ENCODE measurements around the gene FCHO1. TPM values are rescaled to one million over a fixed set of nuclear protein-coding genes. Genes with fewer than 3 reads are reported as not detected.

FCHO1 gene
- total and polyA plus RNA-seq, 4 experiments from 2014 or later: 6.5 to 113 (median 64.7) TPM

DNA sequence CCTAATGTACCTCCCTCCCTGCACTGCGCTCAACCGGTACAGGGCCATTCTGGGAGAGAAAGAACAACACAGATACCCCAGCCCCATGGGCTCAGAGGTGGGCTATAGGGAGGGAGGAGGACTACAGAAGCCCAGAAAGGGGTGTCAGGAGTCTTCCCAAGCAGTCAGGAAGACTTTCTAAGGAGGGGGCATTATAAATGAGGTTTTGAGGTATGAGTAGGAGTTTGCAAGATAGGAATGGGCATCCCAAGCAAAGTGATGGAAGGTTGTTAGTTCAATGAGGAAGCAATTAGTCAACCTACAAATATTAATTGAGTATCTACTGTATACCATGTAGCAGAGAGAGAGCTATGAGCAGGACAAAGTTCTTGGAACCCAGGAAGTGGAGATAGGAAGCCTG, 37.4 kb downstream of the FCHO1 start:
- H3K36me3 ChIP-seq (ENCODE audit: insufficient read depth, low read length): peaks cover 18% of the 10 kb centered on the region
- no peak overlapping the region for H3K27ac ChIP-seq (ENCODE audit: low read depth, low read length)
- ChIA-PET CTCF (ENCODE audit: partially characterized antibody) (interaction anchor here (1.1 to 1.5 kb wide), 2 partner anchors 15 to 66 kb away, joined by 3 to 7 read pairs; no protein-coding TSS in a partner anchor), POLR2A (ENCODE audit: partially characterized antibody) (interaction anchor here (1.0 kb wide), 1 partner anchor 15 kb away, joined by 4 read pairs; no protein-coding TSS in a partner anchor)
- intact Hi-C loops (cut with micrococcal nuclease): no loop called here
- peaks cover 18 to 33% of the 10 kb centered on the region in 2 donors for H3K36me3 Mint-ChIP-seq
- peaks cover 29% of the 10 kb centered on the region for H3K4me1 ChIP-seq (ENCODE audit: insufficient read depth, low read length)
- DNase-seq: no peak
- H3K4me1 Mint-ChIP-seq: peaks cover 25 to 50% (median 33%) of the 10 kb centered on the region in 4 donors
- H3K27me3 ChIP-seq (ENCODE audit: insufficient read depth, low read length): no peaks in the 10 kb centered on the region
- no peaks in the 10 kb centered on the region for H3K27me3 Mint-ChIP-seq
- H3K9me3 ChIP-seq (ENCODE audit: control insufficient read depth in 1 of 2, low read length in 2 of 2): no peaks in the 10 kb centered on the region
- peak overlapping the region in 5 of 7 donors; percentile 35 to 84 (median 63) for H3K27ac Mint-ChIP-seq
- no peak overlapping the region for H3K4me3 ChIP-seq (ENCODE audit: low read length in 2 of 2)
- peaks cover 0 to 2% (median 0%) of the 10 kb centered on the region in 8 donors for H3K9me3 Mint-ChIP-seq
- H3K4me3 Mint-ChIP-seq: no peak overlapping the region

DNA sequence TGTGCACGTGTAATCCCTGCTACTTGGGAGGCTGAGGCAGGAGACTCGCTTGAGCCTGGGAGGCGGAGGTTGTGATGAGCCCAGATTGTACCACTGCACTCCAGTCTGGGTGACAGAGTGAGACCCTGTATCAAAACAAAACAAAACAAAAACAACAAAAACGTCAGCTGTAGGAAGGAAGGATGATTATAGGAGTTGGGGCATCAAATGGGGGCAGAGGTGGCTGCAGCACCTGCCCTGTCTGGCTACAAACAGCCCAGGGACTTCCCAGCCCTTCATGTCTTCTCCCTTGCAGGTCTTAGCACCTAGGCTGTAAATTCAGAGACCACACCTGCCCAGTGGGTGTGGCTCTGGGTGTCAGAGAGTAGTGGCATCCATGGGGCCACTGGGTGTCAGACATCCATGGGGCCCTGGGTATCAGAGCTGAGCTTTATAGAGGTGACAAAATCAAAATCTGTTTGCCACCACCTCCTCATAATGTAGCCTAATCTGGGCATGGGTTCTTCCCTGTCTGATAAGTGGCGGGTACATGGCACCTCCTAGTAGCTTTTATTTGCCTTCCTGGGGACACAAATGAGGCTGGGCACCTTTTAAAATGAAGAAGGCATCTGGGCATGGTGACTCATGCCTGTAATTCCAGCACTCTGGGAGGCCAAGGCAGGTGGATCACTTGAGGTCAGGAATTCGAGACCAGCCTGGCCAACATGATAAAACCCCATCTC, 38.9 kb downstream of the FCHO1 start:
- H3K4me3 ChIP-seq (ENCODE audit: low read length in 2 of 2): no peak overlapping the region
- Mint-ChIP-seq H3K36me3 (peaks cover 8 to 21% of the 10 kb centered on the region in 2 donors), H3K27me3 (peaks cover 0 to 3% of the 10 kb centered on the region in 2 donors), H3K27ac (peak overlapping the region; percentile 14 to 85 (median 78)), H3K4me3 (peak overlapping the region in 4 of 8 donors; percentile 10 to 49 (median 38)), H3K9me3 (peaks cover 0 to 2% (median 0%) of the 10 kb centered on the region in 8 donors), H3K4me1 (peaks cover 24 to 52% (median 36%) of the 10 kb centered on the region in 4 donors)
- H3K27me3 ChIP-seq (ENCODE audit: insufficient read depth, low read length): no peaks in the 10 kb centered on the region
- CTCF ChIA-PET (ENCODE audit: partially characterized antibody): interaction anchor here (1.0 to 2.1 kb wide), 4 partner anchors 12 to 69 kb away, joined by 3 to 10 read pairs (median 4); no protein-coding TSS in a partner anchor
- H3K36me3 ChIP-seq (ENCODE audit: insufficient read depth, low read length): peaks cover 8% of the 10 kb centered on the region
- intact Hi-C loops (cut with micrococcal nuclease): no loop called here
- peaks cover 33% of the 10 kb centered on the region for H3K4me1 ChIP-seq (ENCODE audit: insufficient read depth, low read length)
- H3K27ac ChIP-seq (ENCODE audit: low read depth, low read length): no peak overlapping the region
- POLR2A ChIA-PET (ENCODE audit: partially characterized antibody): interaction anchor here (1.2 to 3.9 kb wide), 2 partner anchors 13 to 57 kb away, joined by 3 to 17 read pairs; no protein-coding TSS in a partner anchor
- peak in 1 of 5 donors; percentile 32 for DNase-seq
- no peaks in the 10 kb centered on the region for H3K9me3 ChIP-seq (ENCODE audit: control insufficient read depth in 1 of 2, low read length in 2 of 2)

DNA sequence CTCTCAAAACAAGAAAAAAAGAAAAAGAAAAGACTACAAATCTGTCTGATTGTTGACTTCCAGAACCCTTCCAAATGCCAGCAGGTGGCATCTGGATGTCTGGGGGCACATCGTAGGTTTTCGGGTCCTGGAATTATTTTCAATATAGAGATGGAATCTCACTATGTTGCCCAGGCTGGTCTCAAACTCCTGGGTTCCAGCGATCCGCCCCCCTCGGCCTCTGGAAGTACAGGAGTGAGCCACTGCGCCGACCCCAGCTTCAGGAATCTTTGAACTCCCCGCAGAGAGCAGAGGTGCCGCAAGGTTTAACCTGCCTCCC, 43.1 kb downstream of the FCHO1 start:
- peaks cover 0 to 3% of the 10 kb centered on the region in 2 donors for H3K27me3 Mint-ChIP-seq
- ChIA-PET POLR2A (ENCODE audit: partially characterized antibody) (interaction anchor here (0.7 to 2.7 kb wide), 3 partner anchors 9 to 56 kb away, joined by 3 to 8 read pairs (median 4); no protein-coding TSS in a partner anchor), CTCF (ENCODE audit: partially characterized antibody) (interaction anchor here (1.0 to 1.3 kb wide), 2 partner anchors 11 to 60 kb away, joined by 3 to 4 read pairs; no protein-coding TSS in a partner anchor)
- H3K9me3 Mint-ChIP-seq: no peaks in the 10 kb centered on the region
- H3K27me3 ChIP-seq (ENCODE audit: insufficient read depth, low read length): peaks cover 4% of the 10 kb centered on the region
- H3K4me3 ChIP-seq (ENCODE audit: low read length in 2 of 2): no peak overlapping the region
- no peak for DNase-seq
- no peaks in the 10 kb centered on the region for H3K36me3 ChIP-seq (ENCODE audit: insufficient read depth, low read length)
- intact Hi-C loops (cut with micrococcal nuclease): no loop called here
- H3K4me1 Mint-ChIP-seq: peaks cover 21 to 75% (median 49%) of the 10 kb centered on the region in 4 donors
- H3K4me3 Mint-ChIP-seq: peak overlapping the region; percentile 63 to 82 (median 74)
- peaks cover 63% of the 10 kb centered on the region for H3K4me1 ChIP-seq (ENCODE audit: insufficient read depth, low read length)
- peak overlapping the region in 6 of 7 donors; percentile 4 to 82 (median 70) for H3K27ac Mint-ChIP-seq
- no peak overlapping the region for H3K27ac ChIP-seq (ENCODE audit: low read depth, low read length)
- no peaks in the 10 kb centered on the region for H3K9me3 ChIP-seq (ENCODE audit: control insufficient read depth in 1 of 2, low read length in 2 of 2)
- peaks cover 0 to 3% of the 10 kb centered on the region in 2 donors for H3K36me3 Mint-ChIP-seq

DNA sequence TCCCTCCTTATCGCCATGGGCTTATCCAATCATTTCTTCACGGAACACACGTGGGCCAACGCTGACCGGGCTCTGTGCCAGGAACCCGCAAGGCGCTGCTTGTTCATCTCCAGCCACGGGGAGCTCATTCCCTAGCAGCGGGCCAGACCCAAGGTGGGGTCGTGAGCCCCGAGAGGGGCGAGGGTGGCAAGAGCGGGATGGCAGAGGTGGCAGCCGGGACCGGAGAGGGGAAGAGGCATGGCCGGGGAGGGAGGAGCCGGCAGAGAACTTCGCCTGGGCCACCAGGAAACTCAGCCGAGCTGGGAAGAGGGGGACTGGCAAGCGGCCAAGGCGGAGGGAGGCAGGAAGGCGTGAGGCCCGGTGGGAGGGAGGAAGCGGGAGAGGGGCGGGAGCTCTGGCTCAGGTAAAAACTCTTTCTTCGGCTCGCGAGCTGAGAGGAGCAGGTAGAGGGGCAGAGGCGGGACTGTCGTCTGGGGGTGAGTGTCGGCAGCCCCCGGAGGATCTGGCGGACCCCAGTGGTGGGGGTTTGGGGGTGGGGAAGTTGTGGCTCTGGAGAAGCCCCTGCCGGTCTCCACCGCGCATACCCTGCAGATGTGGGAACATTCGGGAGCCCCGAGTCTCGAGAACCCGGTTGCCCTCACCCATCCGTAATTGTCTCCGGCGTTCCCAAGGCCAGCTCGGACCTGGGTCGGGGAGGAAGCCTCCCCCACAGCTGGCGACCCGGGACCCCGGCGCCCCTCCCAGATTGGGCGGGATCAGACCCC, 43.6 kb downstream of the FCHO1 start, which contains the start of gene B3GNT3:
TSS of gene B3GNT3 (plus strand) at position 408 of the 764 bp plus-strand sequence. CDS start 12,670 bp downstream, outside the sequence.
- ChIA-PET CTCF (ENCODE audit: partially characterized antibody) (interaction anchor here (1.0 to 1.3 kb wide), 2 partner anchors 11 to 60 kb away, joined by 3 to 4 read pairs; no protein-coding TSS in a partner anchor), POLR2A (ENCODE audit: partially characterized antibody) (interaction anchor here (0.6 to 2.7 kb wide), 6 partner anchors 8 to 403 kb away, joined by 3 to 8 read pairs (median 4); no protein-coding TSS in a partner anchor)
- intact Hi-C loops (cut with micrococcal nuclease): no loop called here
- peaks cover 0 to 2% of the 10 kb centered on the region in 2 donors for H3K36me3 Mint-ChIP-seq
- H3K27ac Mint-ChIP-seq: peak within 1 kb of the TSS in 6 of 7 donors; percentile 48 to 82 (median 70)
- Histone ChIP-seq H3K27ac (ENCODE audit: low read depth, low read length) (no peak within 1 kb of the TSS), H3K4me1 (ENCODE audit: insufficient read depth, low read length) (peaks cover 62% of the 10 kb centered on the region), H3K9me3 (ENCODE audit: control insufficient read depth in 1 of 2, low read length in 2 of 2) (no peaks in the 10 kb centered on the region), H3K27me3 (ENCODE audit: insufficient read depth, low read length) (peaks cover 4% of the 10 kb centered on the region), H3K4me3 (ENCODE audit: low read length in 2 of 2) (peak within 1 kb of the TSS; percentile 12 to 24), H3K36me3 (ENCODE audit: insufficient read depth, low read length) (no peaks in the 10 kb centered on the region)
- peaks cover 19 to 70% (median 48%) of the 10 kb centered on the region in 4 donors for H3K4me1 Mint-ChIP-seq
- no peak for DNase-seq
- peak within 1 kb of the TSS; percentile 63 to 82 (median 74) for H3K4me3 Mint-ChIP-seq
- H3K9me3 Mint-ChIP-seq: no peaks in the 10 kb centered on the region
- peaks cover 0 to 3% of the 10 kb centered on the region in 2 donors for H3K27me3 Mint-ChIP-seq

DNA sequence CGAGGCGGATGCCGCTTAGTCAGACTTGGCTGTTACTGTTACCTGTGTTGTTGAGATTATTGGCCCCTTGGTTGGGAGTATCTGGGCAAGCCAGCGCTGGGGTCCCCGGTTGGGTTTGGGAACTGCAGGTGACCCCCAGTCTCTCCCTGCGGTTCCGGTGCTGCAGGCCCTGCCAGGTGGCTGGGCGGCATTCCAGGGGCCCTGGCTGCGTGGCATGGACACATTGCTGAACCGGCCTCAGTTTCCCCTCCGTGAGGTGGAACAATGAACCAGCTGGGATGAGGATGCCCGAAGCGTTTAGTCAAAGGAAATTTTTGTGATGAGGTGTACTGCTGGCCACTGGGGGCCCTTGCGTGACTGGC, 44.2 kb downstream of the FCHO1 start:
- Mint-ChIP-seq H3K27me3 (peaks cover 0 to 3% of the 10 kb centered on the region in 2 donors), H3K36me3 (peaks cover 0 to 2% of the 10 kb centered on the region in 2 donors), H3K27ac (no peak overlapping the region), H3K4me1 (peaks cover 14 to 64% (median 42%) of the 10 kb centered on the region in 4 donors), H3K9me3 (no peaks in the 10 kb centered on the region), H3K4me3 (peak overlapping the region in 7 of 8 donors; percentile 46 to 82 (median 65))
- no peaks in the 10 kb centered on the region for H3K36me3 ChIP-seq (ENCODE audit: insufficient read depth, low read length)
- no peak overlapping the region for H3K27ac ChIP-seq (ENCODE audit: low read depth, low read length)
- POLR2A ChIA-PET (ENCODE audit: partially characterized antibody): interaction anchor here (0.6 to 2.7 kb wide), 5 partner anchors 8 to 404 kb away, joined by 3 to 8 read pairs (median 4); no protein-coding TSS in a partner anchor
- intact Hi-C loops (cut with micrococcal nuclease): no loop called here
- CTCF ChIA-PET (ENCODE audit: partially characterized antibody): interaction anchor here (1.0 kb wide), 1 partner anchor 12 kb away, joined by 3 read pairs; no protein-coding TSS in a partner anchor
- peak overlapping the region; percentile 12 to 24 for H3K4me3 ChIP-seq (ENCODE audit: low read length in 2 of 2)
- no peaks in the 10 kb centered on the region for H3K9me3 ChIP-seq (ENCODE audit: control insufficient read depth in 1 of 2, low read length in 2 of 2)
- no peak for DNase-seq
- peaks cover 57% of the 10 kb centered on the region for H3K4me1 ChIP-seq (ENCODE audit: insufficient read depth, low read length)
- H3K27me3 ChIP-seq (ENCODE audit: insufficient read depth, low read length): peaks cover 4% of the 10 kb centered on the region

DNA sequence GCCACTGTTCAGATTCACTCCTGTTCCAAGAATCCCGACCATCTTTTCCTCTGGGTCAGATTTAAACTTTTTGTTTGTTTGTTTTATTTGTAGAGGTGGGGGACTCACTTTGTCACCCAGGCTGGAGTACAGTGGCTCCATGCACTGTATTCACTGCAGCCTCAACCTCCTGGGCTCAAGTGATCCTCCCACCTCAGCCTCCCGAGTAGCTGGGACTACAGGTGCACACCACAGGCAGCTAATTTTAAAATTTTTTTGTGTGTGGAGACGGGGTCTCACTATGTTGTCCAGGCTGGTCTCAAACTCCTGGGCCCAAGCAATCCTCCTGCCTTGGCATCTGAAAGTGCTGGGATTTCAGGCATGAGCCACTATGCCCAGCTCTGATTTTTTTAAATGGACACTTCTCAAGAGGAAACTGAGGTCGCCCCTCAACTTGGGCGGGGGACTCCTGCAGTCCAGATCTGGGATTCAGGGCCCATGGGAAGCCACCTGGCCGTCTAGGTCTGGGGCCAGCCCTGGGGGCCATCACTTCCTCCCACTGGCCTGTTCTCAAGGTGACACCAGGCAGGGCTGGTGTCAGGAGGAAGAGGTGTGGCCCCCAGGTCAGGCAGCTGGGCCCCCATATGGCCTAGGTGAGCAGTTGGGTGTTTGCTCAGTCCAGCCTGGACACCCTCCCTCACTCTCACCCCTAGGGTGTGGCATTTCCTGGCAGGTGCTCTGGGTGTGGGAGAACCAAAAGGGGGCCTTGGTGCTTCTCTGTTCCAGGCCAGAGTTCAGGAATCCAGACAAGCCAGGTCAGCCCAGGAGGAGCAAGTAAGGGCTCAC, 44.9 kb downstream of the FCHO1 start:
- ChIA-PET POLR2A (ENCODE audit: partially characterized antibody) (interaction anchor here (1.1 to 2.7 kb wide), 3 partner anchors 7 to 58 kb away, joined by 3 to 8 read pairs (median 4); no protein-coding TSS in a partner anchor), CTCF (ENCODE audit: partially characterized antibody) (no interaction called here)
- Histone ChIP-seq H3K36me3 (ENCODE audit: insufficient read depth, low read length) (no peaks in the 10 kb centered on the region), H3K27me3 (ENCODE audit: insufficient read depth, low read length) (peaks cover 4% of the 10 kb centered on the region), H3K4me3 (ENCODE audit: low read length in 2 of 2) (no peak overlapping the region), H3K4me1 (ENCODE audit: insufficient read depth, low read length) (peaks cover 52% of the 10 kb centered on the region), H3K27ac (ENCODE audit: low read depth, low read length) (no peak overlapping the region), H3K9me3 (ENCODE audit: control insufficient read depth in 1 of 2, low read length in 2 of 2) (no peaks in the 10 kb centered on the region)
- H3K36me3 Mint-ChIP-seq: peaks cover 0 to 2% of the 10 kb centered on the region in 2 donors
- peak overlapping the region in 7 of 8 donors; percentile 46 to 82 (median 65) for H3K4me3 Mint-ChIP-seq
- H3K27ac Mint-ChIP-seq: no peak overlapping the region
- H3K27me3 Mint-ChIP-seq: peaks cover 0 to 3% of the 10 kb centered on the region in 2 donors
- DNase-seq: no peak
- H3K4me1 Mint-ChIP-seq: peaks cover 15 to 57% (median 39%) of the 10 kb centered on the region in 4 donors
- H3K9me3 Mint-ChIP-seq: no peaks in the 10 kb centered on the region
- intact Hi-C loops (cut with micrococcal nuclease): no loop called here
